Ishikawa (cell line): Measurements from ENCODE around the gene RASD2.

Experiments used
- CEBPB ChIP-seq: IDR thresholded peaks from 2 replicates; pipeline ENCODE4 v1.6.1; 2012
- CREB1 ChIP-seq: IDR thresholded peaks from 2 replicates; pipeline ENCODE4 v1.6.1; 2012; ENCODE audit warnings: low read depth
- EGR1 ChIP-seq: IDR thresholded peaks from 2 replicates; pipeline ENCODE4 v1.6.1; 2012
- EP300 ChIP-seq: IDR thresholded peaks from 2 replicates; pipeline ENCODE4 v1.6.1; 2012; ENCODE audit warnings: borderline replicate concordance
- FOXM1 ChIP-seq: IDR thresholded peaks from 2 replicates; pipeline ENCODE4 v1.6.1; 2012; ENCODE audit warnings: low read depth, borderline replicate concordance
- MAX ChIP-seq: IDR thresholded peaks from 2 replicates; pipeline ENCODE4 v1.6.1; 2012
- NFIC ChIP-seq: IDR thresholded peaks from 2 replicates; pipeline ENCODE4 v1.6.1; 2012
- RAD21 ChIP-seq: IDR thresholded peaks from 2 replicates; pipeline ENCODE4 v1.6.1; 2012; ENCODE audit warnings: low read depth
- REST ChIP-seq: IDR thresholded peaks from 2 replicates; pipeline ENCODE4 v1.6.1; 2012; ENCODE audit warnings: low read depth, mild to moderate bottlenecking
- TAF1 ChIP-seq: IDR thresholded peaks from 2 replicates; pipeline ENCODE4 v1.6.1; 2012; ENCODE audit warnings: low read depth, mild to moderate bottlenecking
- TCF12 ChIP-seq: IDR thresholded peaks from 2 replicates; pipeline ENCODE4 v1.6.1; 2012; ENCODE audit warnings: low read depth
- TEAD4 ChIP-seq: IDR thresholded peaks from 2 replicates; pipeline ENCODE4 v1.6.1; 2012
- USF1 ChIP-seq: IDR thresholded peaks from 2 replicates; pipeline ENCODE4 v1.6.1; 2012
- YY1 ChIP-seq: IDR thresholded peaks from 2 replicates; pipeline ENCODE4 v1.6.1; 2012; ENCODE audit warnings: low read depth
- ZBTB7A ChIP-seq: IDR thresholded peaks from 2 replicates; pipeline ENCODE4 v1.6.1; 2012; ENCODE audit warnings: low read depth

RASD2 gene

GRCh38 chr22:35599364-35599763 is 58.7 kb downstream of the RASD2 start:
- TF ChIP-seq FOXM1 = no peak
- no peak for TF ChIP-seq TCF12
- TF ChIP-seq TEAD4 = no peak
- TF ChIP-seq REST = no peak
- no peak for TF ChIP-seq EGR1
- no peak for TF ChIP-seq USF1

GRCh38 chr22:35600476-35600875 is 59.8 kb downstream of the RASD2 start:
- no peak for TF ChIP-seq NFIC
- TF ChIP-seq RAD21 = no peak
- TF ChIP-seq USF1 = no peak
- TF ChIP-seq MAX = no peak

DNA sequence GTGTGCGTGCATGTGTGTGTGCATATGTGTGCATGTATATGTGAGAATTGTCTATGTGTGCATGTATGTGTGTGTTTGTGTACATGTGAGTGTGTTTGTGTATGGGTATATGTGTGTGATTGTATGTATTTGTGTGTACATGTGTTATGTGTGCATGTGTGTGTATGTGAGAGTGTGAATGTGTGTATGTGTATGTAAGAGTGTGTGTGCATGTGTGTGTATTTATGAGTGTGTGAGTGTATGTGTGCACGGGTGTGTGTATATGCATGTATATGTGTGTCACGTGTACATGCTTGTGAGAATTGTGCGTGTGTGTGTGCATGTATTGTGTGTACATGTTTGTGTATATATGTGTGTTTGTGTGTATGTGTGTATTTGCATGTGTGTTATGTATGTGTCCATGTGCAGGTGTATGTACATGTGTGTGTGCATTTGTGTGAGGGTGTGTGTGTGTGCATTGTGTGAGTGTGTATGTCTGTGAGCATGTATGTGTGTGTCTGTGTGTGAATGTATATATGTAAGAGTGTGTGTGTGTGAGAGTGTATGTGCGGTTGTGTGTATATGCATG is 60.5 kb downstream of the RASD2 start:
- TF ChIP-seq REST (no peak), ZBTB7A (no peak), MAX (no peak), NFIC (no peak), RAD21 (no peak), YY1 (no peak)

DNA sequence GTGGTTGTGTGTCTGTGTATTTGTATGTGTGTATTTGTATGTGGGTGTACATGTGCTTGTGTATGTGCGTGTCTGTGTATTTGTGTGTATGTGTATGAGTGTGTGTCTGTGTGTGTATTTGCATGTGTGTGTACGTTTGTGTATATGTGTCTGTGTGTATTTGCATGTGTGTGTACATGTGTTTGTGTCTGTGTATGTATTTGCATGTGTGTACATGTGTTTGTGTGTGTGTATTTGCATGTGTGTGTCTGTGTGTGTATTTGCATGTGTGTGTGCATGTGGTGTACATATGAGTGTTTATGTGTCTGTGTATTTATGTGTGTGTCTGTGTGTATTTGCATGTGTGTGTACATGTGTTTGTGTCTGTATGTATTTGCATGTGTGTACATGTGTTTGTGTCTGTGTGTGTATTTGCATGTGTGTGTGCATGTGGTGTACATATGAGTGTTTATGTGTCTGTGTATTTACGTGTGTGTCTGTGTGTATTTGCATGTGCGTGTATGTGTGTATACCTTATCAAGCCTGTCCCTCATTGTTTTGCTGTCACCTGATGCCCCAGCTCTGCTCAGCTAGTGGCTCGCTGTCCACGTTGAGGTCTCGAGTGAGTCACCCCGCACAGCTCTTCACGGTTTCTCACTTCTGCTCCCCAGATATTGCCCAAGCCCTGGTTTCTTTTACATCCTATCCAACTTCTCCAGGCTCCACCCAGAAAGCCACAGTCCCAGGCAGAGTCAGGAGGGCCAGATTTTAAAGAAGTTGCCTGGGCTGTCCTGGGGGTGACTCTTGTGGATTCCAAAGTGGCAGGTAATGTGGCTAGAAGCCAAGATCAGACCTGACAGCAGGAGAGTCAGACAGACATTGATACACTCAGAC is 61.3 kb downstream of the RASD2 start:
- no peak for TF ChIP-seq USF1
- no peak for TF ChIP-seq TAF1
- no peak for TF ChIP-seq FOXM1
- TF ChIP-seq EGR1 = no peak
- no peak for TF ChIP-seq TCF12
- no peak for TF ChIP-seq RAD21
- no peak for TF ChIP-seq EP300
- TF ChIP-seq CREB1 = no peak
- no peak for TF ChIP-seq ZBTB7A
- peak; percentile 54 for TF ChIP-seq NFIC
- no peak for TF ChIP-seq YY1
- TF ChIP-seq TEAD4 = peak; percentile 19; the same call in 1 of the 2 replicates
- TF ChIP-seq MAX = no peak
- TF ChIP-seq REST = no peak
- TF ChIP-seq CEBPB = peak; percentile 13; the same call in 1 of the 2 replicates
